Effector memory CD8-positive, alpha-beta T cell (primary cell): Measurements from ENCODE around the gene SH2D4B.

Source experiments
- ATAC-seq: fragments of 150-1000 bp; cut with Tn5 transposase; replicated peaks from 2 replicates; pipeline ENCODE4 v1.10.0; 2021; ENCODE audit warnings: mild to moderate bottlenecking, moderate library complexity
- DNase-seq, 3 experiments: peaks; one replicate each; pipeline ENCODE4 v3.0.0; 2021
- H3K27ac Mint-ChIP-seq, 2 donors: one replicate each; pipeline ENCODE4 v1.8.0; 2022; ENCODE audit warnings: mild to moderate bottlenecking in 2 of 2, mixed read lengths in 2 of 2, moderate library complexity in 2 of 2
- H3K27me3 Mint-ChIP-seq, 2 donors: one replicate each; pipeline ENCODE4 v1.8.0; 2022; ENCODE audit warnings: mixed read lengths in 2 of 2
- H3K36me3 Mint-ChIP-seq: one replicate; pipeline ENCODE4 v1.8.0; 2022; ENCODE audit warnings: mild to moderate bottlenecking, moderate library complexity, mixed read lengths; ENCODE audit not compliant: insufficient read depth
- H3K4me1 Mint-ChIP-seq, 2 donors: one replicate each; pipeline ENCODE4 v1.8.0; 2022; ENCODE audit warnings: low read depth in 2 of 2, mixed read lengths in 2 of 2
- H3K4me3 Mint-ChIP-seq, 2 donors: one replicate each; pipeline ENCODE4 v1.8.0; 2022; ENCODE audit warnings: mild to moderate bottlenecking in 2 of 2, mixed read lengths in 2 of 2, moderate library complexity in 2 of 2
- H3K9me3 Mint-ChIP-seq, 2 donors: one replicate each; pipeline ENCODE4 v1.8.0; 2022; ENCODE audit warnings: mixed read lengths in 2 of 2

Gene SH2D4B

GRCh38 chr10:80553436-80553835 is 15.7 kb downstream of the SH2D4B start:
- no peak for DNase-seq
- no peak overlapping the region for H3K4me3 Mint-ChIP-seq
- H3K27me3 Mint-ChIP-seq = peaks cover 23 to 35% of the 10 kb centered on the region in 2 donors
- H3K27ac Mint-ChIP-seq = no peak overlapping the region
- peaks cover 2% of the 10 kb centered on the region for H3K36me3 Mint-ChIP-seq
- peaks cover 0 to 4% of the 10 kb centered on the region in 2 donors for H3K4me1 Mint-ChIP-seq
- ATAC-seq = no peak
- no peaks in the 10 kb centered on the region for H3K9me3 Mint-ChIP-seq

GRCh38 chr10:80554050-80554449 is 16.3 kb downstream of the SH2D4B start:
- H3K36me3 Mint-ChIP-seq = no peaks in the 10 kb centered on the region
- H3K27ac Mint-ChIP-seq = no peak overlapping the region
- no peak for ATAC-seq
- DNase-seq = no peak
- H3K27me3 Mint-ChIP-seq = peaks cover 17 to 29% of the 10 kb centered on the region in 2 donors
- H3K4me3 Mint-ChIP-seq = no peak overlapping the region
- no peaks in the 10 kb centered on the region for H3K9me3 Mint-ChIP-seq
- peaks cover 0 to 4% of the 10 kb centered on the region in 2 donors for H3K4me1 Mint-ChIP-seq

GRCh38 chr10:80555415-80555814 is 17.7 kb downstream of the SH2D4B start:
- no peak overlapping the region for H3K4me3 Mint-ChIP-seq
- no peaks in the 10 kb centered on the region for H3K36me3 Mint-ChIP-seq
- DNase-seq (no peak), ATAC-seq (no peak)
- peaks cover 0 to 4% of the 10 kb centered on the region in 2 donors for H3K4me1 Mint-ChIP-seq
- H3K27ac Mint-ChIP-seq = no peak overlapping the region
- H3K27me3 Mint-ChIP-seq = peaks cover 15 to 25% of the 10 kb centered on the region in 2 donors
- no peaks in the 10 kb centered on the region for H3K9me3 Mint-ChIP-seq

GRCh38 chr10:80561950-80562349 is 24.2 kb downstream of the SH2D4B start:
- no peaks in the 10 kb centered on the region for H3K9me3 Mint-ChIP-seq
- H3K36me3 Mint-ChIP-seq = no peaks in the 10 kb centered on the region
- H3K4me3 Mint-ChIP-seq = no peak overlapping the region
- DNase-seq = no peak
- ATAC-seq = no peak
- no peaks in the 10 kb centered on the region for H3K4me1 Mint-ChIP-seq
- no peak overlapping the region for H3K27ac Mint-ChIP-seq
- H3K27me3 Mint-ChIP-seq = peaks cover 15 to 21% of the 10 kb centered on the region in 2 donors

GRCh38 chr10:80567292-80567691 is 29.6 kb downstream of the SH2D4B start:
- H3K27ac Mint-ChIP-seq = no peak overlapping the region
- peaks cover 0 to 1% of the 10 kb centered on the region in 2 donors for H3K4me1 Mint-ChIP-seq
- no peak for DNase-seq
- H3K4me3 Mint-ChIP-seq = no peak overlapping the region
- no peaks in the 10 kb centered on the region for H3K9me3 Mint-ChIP-seq
- no peak for ATAC-seq
- H3K36me3 Mint-ChIP-seq = no peaks in the 10 kb centered on the region
- H3K27me3 Mint-ChIP-seq = peaks cover 46 to 57% of the 10 kb centered on the region in 2 donors

- H3K4me3 Mint-ChIP-seq = no peak overlapping the region
- no peak for ATAC-seq
- no peaks in the 10 kb centered on the region for H3K9me3 Mint-ChIP-seq
- peaks cover 0 to 1% of the 10 kb centered on the region in 2 donors for H3K4me1 Mint-ChIP-seq
- DNase-seq = no peak
- H3K27me3 Mint-ChIP-seq = peaks cover 41 to 51% of the 10 kb centered on the region in 2 donors
- no peaks in the 10 kb centered on the region for H3K36me3 Mint-ChIP-seq
- no peak overlapping the region for H3K27ac Mint-ChIP-seq
Measured at GRCh38 chr10:80569131-80569895, 31.6 kb downstream of the SH2D4B start.

- Mint-ChIP-seq H3K9me3 (no peaks in the 10 kb centered on the region), H3K4me3 (no peak overlapping the region), H3K27me3 (peaks cover 36 to 37% of the 10 kb centered on the region in 2 donors), H3K4me1 (peaks cover 0 to 1% of the 10 kb centered on the region in 2 donors), H3K36me3 (no peaks in the 10 kb centered on the region), H3K27ac (no peak overlapping the region)
- no peak for DNase-seq
- ATAC-seq = no peak
Measured at GRCh38 chr10:80571352-80571751, 33.6 kb downstream of the SH2D4B start.

GRCh38 chr10:80579181-80579763 is 41.6 kb downstream of the SH2D4B start:
- peaks cover 0 to 13% of the 10 kb centered on the region in 2 donors for H3K27me3 Mint-ChIP-seq
- no peak for ATAC-seq
- DNase-seq = no peak
- no peak overlapping the region for H3K4me3 Mint-ChIP-seq
- no peak overlapping the region for H3K27ac Mint-ChIP-seq
- H3K9me3 Mint-ChIP-seq = no peaks in the 10 kb centered on the region
- H3K36me3 Mint-ChIP-seq = no peaks in the 10 kb centered on the region
- no peaks in the 10 kb centered on the region for H3K4me1 Mint-ChIP-seq

- peaks cover 0 to 13% of the 10 kb centered on the region in 2 donors for H3K27me3 Mint-ChIP-seq
- no peak overlapping the region for H3K27ac Mint-ChIP-seq
- no peaks in the 10 kb centered on the region for H3K4me1 Mint-ChIP-seq
- H3K9me3 Mint-ChIP-seq = no peaks in the 10 kb centered on the region
- no peaks in the 10 kb centered on the region for H3K36me3 Mint-ChIP-seq
- ATAC-seq (no peak), DNase-seq (no peak)
- H3K4me3 Mint-ChIP-seq = no peak overlapping the region
Measured at GRCh38 chr10:80579849-80580637, 42.3 kb downstream of the SH2D4B start.

GRCh38 chr10:80580638-80581468 is 43.2 kb downstream of the SH2D4B start:
- H3K4me3 Mint-ChIP-seq = no peak overlapping the region
- DNase-seq (no peak), ATAC-seq (no peak)
- H3K9me3 Mint-ChIP-seq = no peaks in the 10 kb centered on the region
- H3K27ac Mint-ChIP-seq = no peak overlapping the region
- H3K36me3 Mint-ChIP-seq = no peaks in the 10 kb centered on the region
- H3K4me1 Mint-ChIP-seq = no peaks in the 10 kb centered on the region
- H3K27me3 Mint-ChIP-seq = peaks cover 0 to 13% of the 10 kb centered on the region in 2 donors

- no peak for DNase-seq
- H3K27me3 Mint-ChIP-seq = peaks cover 0 to 13% of the 10 kb centered on the region in 2 donors
- H3K4me1 Mint-ChIP-seq = no peaks in the 10 kb centered on the region
- H3K4me3 Mint-ChIP-seq = no peak overlapping the region
- no peaks in the 10 kb centered on the region for H3K36me3 Mint-ChIP-seq
- ATAC-seq = no peak
- no peak overlapping the region for H3K27ac Mint-ChIP-seq
- H3K9me3 Mint-ChIP-seq = no peaks in the 10 kb centered on the region
Measured at GRCh38 chr10:80581469-80581835, 43.8 kb downstream of the SH2D4B start.

GRCh38 chr10:80582286-80582960 is 44.7 kb downstream of the SH2D4B start:
- peaks cover 4 to 13% of the 10 kb centered on the region in 2 donors for H3K27me3 Mint-ChIP-seq
- ATAC-seq (no peak), DNase-seq (no peak)
- no peaks in the 10 kb centered on the region for H3K36me3 Mint-ChIP-seq
- no peak overlapping the region for H3K27ac Mint-ChIP-seq
- H3K9me3 Mint-ChIP-seq = no peaks in the 10 kb centered on the region
- no peak overlapping the region for H3K4me3 Mint-ChIP-seq
- H3K4me1 Mint-ChIP-seq = no peaks in the 10 kb centered on the region
